H1 (cell line): ENCODE results near the gene GLIPR1.

ENCODE experiments used
- ATF3 ChIP-seq: IDR thresholded peaks from 2 replicates; pipeline ENCODE4 v1.6.1; 2011; ENCODE audit warnings: low read depth, mild to moderate bottlenecking, low read length; ENCODE audit not compliant: insufficient read depth
- CTCF ChIP-seq, 3 experiments: IDR thresholded peaks; 1 replicate in 2 of 3; 2 replicates in 1 of 3; pipeline versions ENCODE4 v1.5.1 to v1.6.1; 2011; ENCODE audit warnings: low read length in 3 of 3, mild to moderate bottlenecking in 3 of 3, inconsistent platforms in 2 of 3, low read depth in 1 of 3, moderate library complexity in 1 of 3; ENCODE audit not compliant: insufficient read depth in 1 of 3; ENCODE audit errors: control extremely low read depth in 1 of 3
- EZH2 ChIP-seq: fragments of 200-600 bp; sonication (generic); IDR thresholded peaks from 2 replicates; pipeline ENCODE4 v1.7.1; 2012; ENCODE audit warnings: low read depth, mild to moderate bottlenecking, moderate library complexity, low read length, inconsistent platforms; ENCODE audit not compliant: severe bottlenecking
- FOSL1 ChIP-seq: IDR thresholded peaks from 2 replicates; pipeline ENCODE4 v1.6.1; 2011; ENCODE audit warnings: mild to moderate bottlenecking, low read depth, low read length, moderate library complexity; ENCODE audit not compliant: insufficient read depth
- GTF2F1 ChIP-seq: IDR thresholded peaks from 2 replicates; pipeline ENCODE4 v1.6.1; 2012; ENCODE audit warnings: low read depth, low read length, improper control_type of control experiment, borderline replicate concordance
- JUND ChIP-seq: IDR thresholded peaks from 2 replicates; pipeline ENCODE4 v1.6.1; 2011; ENCODE audit warnings: mild to moderate bottlenecking, improper control_type of control experiment, low read length
- MAFK ChIP-seq: IDR thresholded peaks from 2 replicates; pipeline ENCODE4 v1.6.1; 2012; ENCODE audit warnings: low read depth, mild to moderate bottlenecking, improper control_type of control experiment, low read length
- PHF8 ChIP-seq: fragments of 200-600 bp; sonication (generic); conservative IDR thresholded peaks from 2 replicates; pipeline ENCODE4 v1.7.1; 2012; ENCODE audit warnings: low read depth, mild to moderate bottlenecking, inconsistent platforms, low read length, moderate library complexity
- POLR2A ChIP-seq, 2 experiments: IDR thresholded peaks; 1 replicate in 1 of 2; 2 replicates in 1 of 2; pipeline ENCODE4 v1.6.1; 2011; ENCODE audit warnings: low read depth in 2 of 2, low read length in 2 of 2, mild to moderate bottlenecking in 2 of 2; ENCODE audit errors: control extremely low read depth in 1 of 2
- POLR2AphosphoS5 ChIP-seq: IDR thresholded peaks from 2 replicates; pipeline ENCODE4 v1.6.1; 2011; ENCODE audit warnings: low read depth, low read length
- TCF12 ChIP-seq: IDR thresholded peaks from 2 replicates; pipeline ENCODE4 v1.6.1; 2011; ENCODE audit warnings: low read depth, mild to moderate bottlenecking, low read length
- ZNF274 ChIP-seq: IDR thresholded peaks from 2 replicates; pipeline ENCODE4 v1.7.0; 2012; ENCODE audit warnings: low read length, borderline replicate concordance; ENCODE audit errors: extremely low read depth

- TF ChIP-seq POLR2A (IDR thresholded peaks at IDR 0.05; ENCODE audit: control extremely low read depth in 1 of 2, low read depth in 2 of 2, low read length in 2 of 2) (no peak), POLR2AphosphoS5 (no peak), EZH2 (no peak), MAFK (no peak), GTF2F1 (no peak), CTCF (IDR thresholded peaks at IDR 0.05; ENCODE audit: control extremely low read depth in 1 of 3, insufficient read depth in 1 of 3, low read depth in 1 of 3, low read length in 3 of 3) (no peak), PHF8 (no peak), TCF12 (no peak), FOSL1 (no peak), ATF3 (no peak), JUND (no peak), ZNF274 (no peak)
Measured at GRCh38 chr12:75479963-75480461, 543 bp upstream of the GLIPR1 start.
